Tibial nerve (tissue), 4 donors: ENCODE data around the gene MAP1LC3B2.

Experiments used
- CTCF ChIP-seq, 5 experiments: fragments of 200-600 bp in 3 of 5; fragments of 450-650 bp in 2 of 5; sonication (generic) in 3 of 5; IDR thresholded peaks; one replicate each; pipeline ENCODE4 v1.5.1; 2016 to 2019; ENCODE audit warnings: antibody characterized with exemption in 5 of 5, mild to moderate bottlenecking in 3 of 5, moderate library complexity in 2 of 5
- EP300 ChIP-seq, 2 donors: sonication (generic); formaldehyde crosslinking; IDR thresholded peaks; one replicate each; pipeline ENCODE4 v1.6.1; 2017; ENCODE audit warnings: antibody characterized with exemption in 2 of 2, mild to moderate bottlenecking in 1 of 2
- POLR2A ChIP-seq, 2 donors: fragments of 450-650 bp; IDR thresholded peaks; one replicate each; pipeline ENCODE4 v1.6.1; 2017; ENCODE audit warnings: antibody characterized with exemption in 2 of 2, mild to moderate bottlenecking in 2 of 2, moderate library complexity in 2 of 2

GRCh38 chr12:116563262-116563661 lies 4.1 kb downstream of the MAP1LC3B2 start:
- TF ChIP-seq POLR2A (IDR thresholded peaks at IDR 0.05) = no peak
- TF ChIP-seq EP300 (IDR thresholded peaks at IDR 0.05) = no peak
- TF ChIP-seq CTCF (IDR thresholded peaks at IDR 0.05) = no peak
